ENCODE results near the gene PTPMT1. TPM values are rescaled to one million over a fixed set of nuclear protein-coding genes. Genes with fewer than 3 reads are reported as not detected.

The PTPMT1 gene
- total RNA-seq, 1 donor, result 71.7 TPM

- TF ChIP-seq, protein P1, sequence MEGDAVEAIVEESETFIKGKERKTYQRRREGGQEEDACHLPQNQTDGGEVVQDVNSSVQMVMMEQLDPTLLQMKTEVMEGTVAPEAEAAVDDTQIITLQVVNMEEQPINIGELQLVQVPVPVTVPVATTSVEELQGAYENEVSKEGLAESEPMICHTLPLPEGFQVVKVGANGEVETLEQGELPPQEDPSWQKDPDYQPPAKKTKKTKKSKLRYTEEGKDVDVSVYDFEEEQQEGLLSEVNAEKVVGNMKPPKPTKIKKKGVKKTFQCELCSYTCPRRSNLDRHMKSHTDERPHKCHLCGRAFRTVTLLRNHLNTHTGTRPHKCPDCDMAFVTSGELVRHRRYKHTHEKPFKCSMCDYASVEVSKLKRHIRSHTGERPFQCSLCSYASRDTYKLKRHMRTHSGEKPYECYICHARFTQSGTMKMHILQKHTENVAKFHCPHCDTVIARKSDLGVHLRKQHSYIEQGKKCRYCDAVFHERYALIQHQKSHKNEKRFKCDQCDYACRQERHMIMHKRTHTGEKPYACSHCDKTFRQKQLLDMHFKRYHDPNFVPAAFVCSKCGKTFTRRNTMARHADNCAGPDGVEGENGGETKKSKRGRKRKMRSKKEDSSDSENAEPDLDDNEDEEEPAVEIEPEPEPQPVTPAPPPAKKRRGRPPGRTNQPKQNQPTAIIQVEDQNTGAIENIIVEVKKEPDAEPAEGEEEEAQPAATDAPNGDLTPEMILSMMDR (IDR thresholded peaks at IDR 0.05; ENCODE audit: insufficient read depth, low read depth, low read length), result no peak
- H3K4me3 ChIP-seq (ENCODE audit: low read depth, low read length), result no peak overlapping the region
- DNase-seq (ENCODE audit: low read depth), result no peak
Measured at GRCh38 chr11:47611348-47611794, 46.0 kb downstream of the PTPMT1 start.

DNA sequence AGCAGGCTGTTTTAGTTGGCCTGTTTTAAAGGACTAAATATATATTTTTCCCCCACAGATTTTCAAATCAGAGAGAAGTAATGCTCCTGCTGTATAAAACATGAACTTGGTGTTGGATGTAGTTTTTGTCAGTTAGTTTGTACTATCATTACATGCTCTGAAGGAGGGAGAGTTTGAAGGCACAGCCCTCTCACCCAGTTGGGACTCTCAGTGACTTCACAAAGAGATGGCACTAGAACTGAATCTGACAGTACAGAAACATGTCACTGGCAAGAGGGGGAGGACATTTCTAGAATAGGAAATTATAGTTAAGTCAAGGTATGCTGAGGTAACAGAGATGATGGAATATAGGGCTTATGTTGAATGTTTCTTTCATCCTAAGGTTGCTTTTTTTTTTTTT lies 49.9 kb downstream of the PTPMT1 start:
- DNase-seq (ENCODE audit: low read depth), result no peak
- TF ChIP-seq, protein P1 (IDR thresholded peaks at IDR 0.05; ENCODE audit: insufficient read depth, low read depth, low read length), result no peak
- H3K4me3 ChIP-seq (ENCODE audit: low read depth, low read length), result no peak overlapping the region

- peak; percentile 86 for DNase-seq (ENCODE audit: low read depth)
- TF ChIP-seq, protein P1 (IDR thresholded peaks at IDR 0.05; ENCODE audit: insufficient read depth, low read depth, low read length), result peak; percentile 99
- no peak overlapping the region for H3K4me3 ChIP-seq (ENCODE audit: low read depth, low read length)
Measured at GRCh38 chr11:47616726-47617416, 51.5 kb downstream of the PTPMT1 start.

- DNase-seq (ENCODE audit: low read depth), result peak; percentile 83
- no peak overlapping the region for H3K4me3 ChIP-seq (ENCODE audit: low read depth, low read length)
- TF ChIP-seq, protein P1 (IDR thresholded peaks at IDR 0.05; ENCODE audit: insufficient read depth, low read depth, low read length), result no peak
Measured at GRCh38 chr11:47617417-47617809, 52.0 kb downstream of the PTPMT1 start.

- H3K4me3 ChIP-seq (ENCODE audit: low read depth, low read length), result no peak overlapping the region
- TF ChIP-seq, protein P1 (IDR thresholded peaks at IDR 0.05; ENCODE audit: insufficient read depth, low read depth, low read length), result no peak
- no peak for DNase-seq (ENCODE audit: low read depth)
Measured at GRCh38 chr11:47620836-47621378, 55.5 kb downstream of the PTPMT1 start.

Small RNA genes lying within 50 kb of the gene (small RNA-seq; reads per million reads assigned to genes)
- gene RN7SL652P (not detected), gene RNU5E-10P (not detected)

Other genes starting within 250 kb of the PTPMT1 start
- gene MYBPC3, start 212.9 kb upstream of the PTPMT1 start, total RNA-seq, result not detected in 2 replicates
- not detected in 2 replicates for gene SPI1, start 187.1 kb upstream of the PTPMT1 start, total RNA-seq
- gene SLC39A13, start 157.0 kb upstream of the PTPMT1 start, total RNA-seq, result 73.0 and 83.4 TPM in 2 replicates
- 150 and 163 TPM in 2 replicates for gene PSMC3, start 139.2 kb upstream of the PTPMT1 start, total RNA-seq
- gene RAPSN, start 116.5 kb upstream of the PTPMT1 start, total RNA-seq, result under 0.01 and 0.43 TPM in 2 replicates
- gene CELF1, start 12.5 kb upstream of the PTPMT1 start, total RNA-seq, result 124 and 128 TPM in 2 replicates
- gene KBTBD4, start 13.4 kb downstream of the PTPMT1 start, total RNA-seq, result 18.7 and 24.2 TPM in 2 replicates
- 66.1 and 70.5 TPM in 2 replicates for gene NDUFS3, start 13.5 kb downstream of the PTPMT1 start, total RNA-seq
- not detected in 2 replicates for gene FAM180B, start 21.1 kb downstream of the PTPMT1 start, total RNA-seq
- 0.43 and 0.64 TPM in 2 replicates for gene C1QTNF4, start 28.8 kb downstream of the PTPMT1 start, total RNA-seq
- gene MTCH2, start 77.0 kb downstream of the PTPMT1 start, total RNA-seq, result 78.9 and 102 TPM in 2 replicates
- 0.64 and 1.3 TPM in 2 replicates for gene AGBL2, start 149.8 kb downstream of the PTPMT1 start, total RNA-seq
- gene FNBP4, start 201.7 kb downstream of the PTPMT1 start, total RNA-seq, result 107 and 120 TPM in 2 replicates